IPS DF 4.7 (cell line): ENCODE results near the gene PPM1H.
"Not testable (repeated sequence)": the region's sequence is repeated elsewhere in the genome, so short reads cannot be mapped to it uniquely, and the experiment has no call there.

Source experiments
- DNase-seq: peaks from one replicate; pipeline ENCODE4 v3.0.0-alpha.2; 2013; ENCODE audit warnings: low spot score; ENCODE audit errors: extremely low read depth

PPM1H gene

GRCh38 chr12:62689042-62689839, 245.7 kb downstream of the PPM1H start:
- DNase-seq: no peak

- DNase-seq: no peak
Observed at GRCh38 chr12:62686938-62687337, 248.0 kb downstream of the PPM1H start.

DNA sequence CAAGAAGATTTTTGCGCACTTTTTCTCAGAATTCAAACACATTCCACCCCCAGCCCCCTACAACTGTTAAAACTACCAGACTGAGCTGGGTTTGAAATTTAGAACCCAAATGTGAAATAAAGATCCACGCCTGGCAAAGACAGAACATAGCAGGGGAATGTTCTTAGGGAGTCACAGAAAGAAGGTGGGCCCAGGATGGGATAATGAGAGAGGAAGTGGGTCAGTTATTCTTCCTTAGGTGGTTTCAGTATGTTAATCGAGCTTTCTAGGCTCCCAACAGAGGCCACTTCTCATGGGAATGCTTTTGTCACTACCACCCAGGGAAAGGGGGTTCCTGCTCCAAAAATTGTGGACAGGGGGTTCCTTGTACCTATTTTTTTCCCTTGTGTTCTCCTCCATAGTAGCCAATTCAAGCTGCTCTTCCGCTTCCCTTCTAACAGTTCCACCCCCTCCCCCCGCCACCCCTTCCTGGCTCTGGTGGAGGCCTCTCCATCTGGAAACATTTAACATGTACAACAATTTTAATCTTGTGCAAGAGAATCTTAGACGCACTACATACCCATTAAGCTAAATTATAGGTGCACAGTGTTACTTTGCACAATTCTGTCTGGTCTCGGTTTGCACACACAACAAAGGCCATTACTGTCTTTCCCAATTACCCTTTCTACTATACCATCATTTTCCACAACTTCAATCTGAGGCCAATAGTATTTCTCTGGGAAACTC, 250.2 kb downstream of the PPM1H start:
- no peak for DNase-seq

- no peak for DNase-seq
Observed at GRCh38 chr12:62683776-62684569, 251.0 kb downstream of the PPM1H start.

DNA sequence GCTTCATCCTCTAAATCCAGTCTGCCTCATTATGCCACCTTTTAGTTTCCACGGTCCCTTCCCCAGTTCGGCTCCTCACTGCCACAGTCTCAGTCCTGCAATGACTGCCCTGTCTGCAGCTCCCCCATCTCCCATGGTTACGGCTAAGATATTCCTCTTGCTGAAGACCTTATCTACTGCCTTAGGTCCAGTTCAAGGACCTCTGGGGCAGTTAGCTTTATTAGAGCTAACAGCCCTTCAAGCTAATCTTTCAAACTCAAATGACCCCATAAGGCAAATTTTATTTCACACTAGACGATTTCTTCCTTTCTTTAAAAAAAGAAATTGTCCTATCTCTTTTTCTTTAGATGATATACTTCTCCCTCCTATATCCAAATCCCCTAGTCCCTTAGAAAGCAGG, 253.6 kb downstream of the PPM1H start:
- DNase-seq: no peak

- DNase-seq: no peak
Observed at GRCh38 chr12:62679608-62680007, 255.3 kb downstream of the PPM1H start.

DNA sequence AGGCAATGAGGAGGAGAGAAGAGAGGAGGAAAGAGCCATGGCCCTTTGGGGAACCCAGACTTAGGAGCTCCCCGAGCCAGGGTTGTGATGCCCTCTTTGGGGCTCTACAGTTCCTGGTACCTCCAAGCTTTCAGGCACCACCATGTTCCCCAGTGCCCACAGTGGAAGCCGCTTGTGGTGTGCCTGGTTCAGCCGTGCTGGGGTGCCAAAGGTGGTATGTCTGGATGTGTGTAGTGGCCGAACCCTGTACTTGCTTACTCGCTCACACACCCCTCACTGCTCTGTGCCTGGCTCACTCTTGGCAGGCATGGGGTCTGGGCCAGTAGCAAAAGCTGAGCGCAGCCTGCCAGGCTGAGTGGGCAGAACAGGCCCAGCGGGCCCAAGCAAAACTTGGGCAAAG, 257.6 kb downstream of the PPM1H start:
- no peak for DNase-seq

DNA sequence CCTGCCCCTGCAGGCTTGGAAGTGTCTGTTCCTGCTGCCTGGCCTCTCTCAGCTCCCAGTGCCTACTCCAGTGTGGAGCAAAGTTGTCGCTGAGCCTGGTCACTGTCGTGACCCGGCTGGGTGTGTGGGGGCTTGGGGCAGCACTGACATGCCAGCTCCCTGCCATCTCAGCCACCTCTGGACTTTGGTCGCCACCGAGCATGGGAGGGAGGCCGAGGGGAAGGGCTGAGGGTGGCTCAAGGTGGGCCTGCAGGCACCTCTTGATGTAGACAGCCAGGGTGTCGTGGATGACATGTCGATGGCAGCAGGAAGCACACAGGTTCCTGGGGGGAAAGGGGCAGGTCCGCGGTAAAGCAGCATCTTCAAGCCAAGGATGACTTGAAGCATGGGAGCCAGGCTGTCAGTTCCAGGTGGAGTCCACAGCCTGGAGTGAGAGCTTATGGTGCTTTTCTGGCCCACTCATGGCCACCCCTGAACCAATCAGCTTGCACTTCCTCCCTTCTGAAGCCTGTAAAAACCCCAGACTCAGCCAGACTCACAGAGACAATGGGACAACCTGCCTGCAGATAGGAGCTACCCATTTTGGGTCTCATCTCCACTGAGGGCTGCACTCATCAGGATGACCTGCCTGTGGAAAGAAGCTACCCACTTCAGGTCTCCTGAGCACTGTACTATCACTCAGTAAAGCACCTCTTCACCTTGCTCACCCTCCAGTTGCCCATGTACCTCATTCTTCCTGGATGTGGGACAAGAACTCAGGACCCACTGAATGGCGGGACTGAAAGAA, 258.2 kb downstream of the PPM1H start:
- no peak for DNase-seq

GRCh38 chr12:62673028-62673815, 261.7 kb downstream of the PPM1H start:
- no peak for DNase-seq

- DNase-seq: no peak
Observed at GRCh38 chr12:62670986-62671720, 263.8 kb downstream of the PPM1H start.

DNA sequence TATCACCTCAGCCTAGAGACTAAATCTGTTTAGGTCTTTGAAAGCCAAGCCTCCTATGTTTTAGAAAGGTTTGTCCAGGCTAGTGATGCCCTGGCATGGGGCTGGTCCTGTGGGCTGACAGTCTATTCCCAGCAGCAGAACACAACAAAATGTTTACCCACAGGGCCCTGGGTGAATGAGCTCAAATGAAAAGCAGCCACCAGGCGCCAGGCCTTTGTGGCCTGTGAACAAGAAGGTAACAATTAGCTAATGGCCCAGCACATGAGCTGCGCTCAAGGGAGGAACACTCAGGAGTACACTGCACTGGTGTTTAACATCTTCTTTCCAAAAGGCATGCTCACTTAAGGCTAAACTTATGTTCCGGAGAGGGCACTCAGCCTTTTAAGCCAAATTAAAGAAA, 266.2 kb downstream of the PPM1H start:
- no peak for DNase-seq

- DNase-seq: not testable (repeated sequence)
Observed at GRCh38 chr12:62664951-62665350, 270.0 kb downstream of the PPM1H start.

DNA sequence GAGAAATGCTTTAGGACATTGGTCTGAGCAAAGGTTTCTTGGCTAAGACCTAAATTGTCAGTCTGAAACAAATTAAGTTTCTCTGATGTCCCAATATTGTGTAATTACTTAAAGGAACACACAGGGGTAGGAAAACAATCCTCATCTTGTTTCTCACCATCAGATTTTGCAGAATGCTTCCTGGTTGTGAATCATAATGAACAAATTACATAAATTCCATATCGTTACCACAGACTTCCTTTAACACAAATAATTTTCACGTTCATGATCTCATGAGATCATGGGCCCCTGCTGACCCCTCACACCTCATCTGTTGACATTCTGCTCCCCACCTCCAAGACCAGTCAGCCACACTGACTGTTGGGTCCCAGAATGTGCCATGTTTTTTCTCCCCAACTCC, 274.2 kb downstream of the PPM1H start:
- no peak for DNase-seq

- peak; percentile 95 for DNase-seq
Observed at GRCh38 chr12:62659453-62660295, 275.3 kb downstream of the PPM1H start.

GRCh38 chr12:62658910-62659309, 276.0 kb downstream of the PPM1H start:
- DNase-seq: no peak

- DNase-seq: no peak
Observed at GRCh38 chr12:62657363-62657632, 277.7 kb downstream of the PPM1H start.

GRCh38 chr12:62656591-62657362, 278.2 kb downstream of the PPM1H start:
- no peak for DNase-seq

DNA sequence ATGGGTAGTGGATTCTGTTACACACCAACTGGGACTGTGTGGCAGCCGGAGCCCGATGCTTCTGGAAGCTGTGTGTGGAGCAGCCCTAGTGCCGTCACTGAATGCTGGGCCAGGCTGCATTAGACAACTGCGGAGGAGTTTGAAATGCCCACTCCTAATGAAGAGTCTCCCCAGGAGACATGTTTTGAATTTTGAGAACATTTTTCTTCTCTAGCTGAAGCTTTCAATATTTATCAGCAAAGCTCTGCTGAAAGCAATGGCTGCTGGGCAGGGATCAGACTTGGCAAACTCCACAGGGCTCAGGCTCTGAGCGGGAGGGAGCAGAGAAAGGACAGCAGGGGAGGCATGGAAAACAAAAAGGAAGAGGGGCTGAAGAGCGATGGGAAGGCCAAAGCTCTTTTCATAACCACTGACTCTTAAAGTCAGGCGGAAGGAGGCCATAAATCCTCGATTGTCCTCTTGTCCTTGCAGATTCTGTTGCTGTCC, 279.2 kb downstream of the PPM1H start:
- DNase-seq: no peak
